Measurements from ENCODE around the gene WDR1. TPM values are rescaled to one million over a fixed set of nuclear protein-coding genes. Genes with fewer than 3 reads are reported as not detected.

WDR1 gene
- total and polyA plus RNA-seq, 2 of the 13 experiments (the other 11 are each of a cell fraction or from before 2014, with no cell fraction given): 106 to 198 TPM

DNA sequence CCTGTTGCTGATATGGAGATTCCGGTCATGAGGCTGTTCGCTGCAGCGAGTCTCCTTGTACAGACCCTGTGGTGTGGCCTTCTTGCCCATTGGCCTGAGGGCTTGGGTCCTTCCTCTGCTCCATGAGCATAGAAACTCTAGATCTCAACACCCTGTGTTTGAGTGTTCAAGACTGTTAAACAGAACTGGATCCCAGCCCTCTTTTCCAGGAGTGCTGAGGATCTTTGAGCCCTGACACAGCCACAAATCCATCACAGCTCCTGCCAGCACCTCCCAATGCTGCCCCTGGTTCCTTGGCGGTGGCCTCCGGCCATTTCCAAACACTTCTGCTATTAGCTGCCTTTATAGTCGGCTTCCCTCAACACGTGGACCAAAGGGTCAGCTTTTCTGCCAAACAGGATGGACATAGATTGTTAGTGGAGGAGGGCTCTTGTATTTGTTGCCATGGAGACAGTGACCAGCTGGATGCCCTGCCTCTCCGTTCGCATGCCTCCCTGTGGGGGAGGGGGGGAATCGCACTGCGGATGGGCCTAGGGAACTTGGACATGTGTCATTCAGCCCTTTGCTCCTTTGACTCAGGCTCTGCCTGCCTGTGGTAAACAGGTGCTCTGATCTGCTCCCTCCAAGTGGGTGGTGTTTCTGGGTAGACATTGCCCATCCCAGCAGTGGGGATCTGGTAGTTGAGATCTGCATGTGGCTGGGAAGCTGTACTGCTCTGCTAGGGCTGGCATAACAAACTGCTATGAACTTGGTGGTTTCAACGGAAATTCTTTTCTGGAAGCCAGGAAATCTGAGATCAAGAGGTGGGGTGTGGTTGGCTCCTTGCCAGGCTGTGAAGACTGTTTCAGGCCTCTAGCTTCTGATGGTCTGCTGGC lies 6.9 kb upstream of the WDR1 start (continued):
- TF ChIP-seq DNMT1 (CRISPR knock-in tag; IDR thresholded peaks at IDR 0.05) (no peak), ARID5B (CRISPR knock-in tag; IDR thresholded peaks at IDR 0.05) (peak; percentile 61), FOSL2 (CRISPR knock-in tag; IDR thresholded peaks at IDR 0.05) (peak; percentile 77), TRIM24 (CRISPR knock-in tag; IDR thresholded peaks at IDR 0.05) (no peak), ZNF260 (CRISPR knock-in tag; IDR thresholded peaks at IDR 0.05; ENCODE audit: borderline replicate concordance, low read depth) (no peak), ZNF3 (CRISPR knock-in tag; IDR thresholded peaks at IDR 0.05) (no peak), ZFP62 (CRISPR knock-in tag; IDR thresholded peaks at IDR 0.05) (no peak), FLYWCH1 (CRISPR knock-in tag; IDR thresholded peaks at IDR 0.05) (no peak), ELF4 (CRISPR knock-in tag; IDR thresholded peaks at IDR 0.05; ENCODE audit: borderline replicate concordance) (no peak), PHF5A (CRISPR knock-in tag; IDR thresholded peaks at IDR 0.05; ENCODE audit: low read depth, unreplicated experiment) (peak; percentile 58), AGO1 (IDR thresholded peaks at IDR 0.05; ENCODE audit: low read depth, low read length, poor library complexity, severe bottlenecking) (no peak), ZNF496 (CRISPR knock-in tag; IDR thresholded peaks at IDR 0.05; ENCODE audit: insufficient replicate concordance) (no peak), KMT2B (CRISPR knock-in tag; IDR thresholded peaks at IDR 0.05) (no peak), CSRNP1 (CRISPR knock-in tag; IDR thresholded peaks at IDR 0.05) (no peak), ZSCAN21 (CRISPR knock-in tag; IDR thresholded peaks at IDR 0.05; ENCODE audit: borderline replicate concordance) (peak; percentile 72; the same call in 1 of the 2 replicates), RNF219 (CRISPR knock-in tag; IDR thresholded peaks at IDR 0.05) (no peak), ZSCAN25 (CRISPR knock-in tag; IDR thresholded peaks at IDR 0.05) (no peak), ZNF720 (CRISPR knock-in tag; IDR thresholded peaks at IDR 0.05) (no peak), FOXK1 (CRISPR knock-in tag; IDR thresholded peaks at IDR 0.05; ENCODE audit: borderline replicate concordance, low read depth) (peak; percentile 58; the same call in 1 of the 2 replicates), ZNF225 (CRISPR knock-in tag; IDR thresholded peaks at IDR 0.05) (no peak)
- TF ChIP-seq, protein P1, sequence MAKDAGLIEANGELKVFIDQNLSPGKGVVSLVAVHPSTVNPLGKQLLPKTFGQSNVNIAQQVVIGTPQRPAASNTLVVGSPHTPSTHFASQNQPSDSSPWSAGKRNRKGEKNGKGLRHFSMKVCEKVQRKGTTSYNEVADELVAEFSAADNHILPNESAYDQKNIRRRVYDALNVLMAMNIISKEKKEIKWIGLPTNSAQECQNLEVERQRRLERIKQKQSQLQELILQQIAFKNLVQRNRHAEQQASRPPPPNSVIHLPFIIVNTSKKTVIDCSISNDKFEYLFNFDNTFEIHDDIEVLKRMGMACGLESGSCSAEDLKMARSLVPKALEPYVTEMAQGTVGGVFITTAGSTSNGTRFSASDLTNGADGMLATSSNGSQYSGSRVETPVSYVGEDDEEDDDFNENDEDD (CRISPR knock-in tag; IDR thresholded peaks at IDR 0.05; ENCODE audit: borderline replicate concordance): peak; percentile 51; the same call in 1 of the 2 replicates
